SU-DHL-6 (cell line): Measurements from ENCODE around the gene CLDN14.

ENCODE experiments used
- CTCF ChIP-seq: fragments of 200-600 bp; sonication (generic); IDR thresholded peaks from one replicate; pipeline ENCODE4 v1.5.1; 2017; ENCODE audit warnings: antibody characterized with exemption, mild to moderate bottlenecking, low read length, moderate library complexity; ENCODE audit not compliant: insufficient read depth, poor library complexity, severe bottlenecking
- EZH2phosphoT487 ChIP-seq: fragments of 200-600 bp; sonication (generic), shearing (Covaris generic); conservative IDR thresholded peaks from 2 replicates; pipeline ENCODE4 v1.6.1; 2018; ENCODE audit warnings: mild to moderate bottlenecking, antibody characterized with exemption, low read length, moderate library complexity, mixed read lengths

- TF ChIP-seq EZH2phosphoT487 (no peak), CTCF (no peak)
Measured at GRCh38 chr21:36428761-36429432, 51.0 kb downstream of the CLDN14 start.
